T-cell (primary cell): ENCODE results near the gene GCLM. TPM values are rescaled to one million over a fixed set of nuclear protein-coding genes. Genes with fewer than 3 reads are reported as not detected.

Experiments
- ATAC-seq, 4 experiments: fragments of 200-7000 bp in 3 of 4; fragments of 150-1000 bp in 1 of 4; cut with Tn5 transposase; replicated peaks in 1 of 4; 1 replicate in 3 of 4; 2 replicates in 1 of 4; pipeline ENCODE4 v1.10.0; 2021; ENCODE audit warnings: moderate library complexity in 3 of 4, mild to moderate bottlenecking in 2 of 4, moderate number of reproducible peaks in 1 of 4
- CTCF ChIA-PET, 2 donors: fragments of 300-600 bp; sonication (Branson Sonifier 250); formaldehyde crosslinking; loops; one replicate each; lab custom pipeline; 2022; ENCODE audit warnings: antibody characterized with exemption in 2 of 2; lab: Charles Lee
- POLR2A ChIA-PET, 2 donors: fragments of 300-600 bp; sonication (Branson Sonifier 250); formaldehyde crosslinking; loops; one replicate each; lab custom pipeline; 2022; ENCODE audit warnings: antibody characterized with exemption in 2 of 2; lab: Charles Lee
- DNase-seq, 35 experiments: peaks; one replicate each; pipeline versions ENCODE4 v3.0.0 to v3.0.0-alpha.2; 2013 to 2023
- H3K27ac ChIP-seq: one replicate; pipeline ENCODE4 v1.5.1; 2013; ENCODE audit warnings: low read length
- H3K27me3 ChIP-seq, 2 experiments: replicated peaks in 1 of 2; 1 replicate in 1 of 2; 2 replicates in 1 of 2; pipeline versions ENCODE4 v1.6.1 to v1.7.0; 2013; ENCODE audit warnings: low read length in 1 of 2, mixed read lengths in 1 of 2; ENCODE audit not compliant: control insufficient read depth in 2 of 2, insufficient read depth in 2 of 2; ENCODE audit errors: extremely low read depth in 1 of 2
- H3K36me3 ChIP-seq, 2 donors: 1 replicate in 1 of 2; 2 replicates in 1 of 2; pipeline versions ENCODE4 v1.6.1 to v1.7.0; 2013; ENCODE audit warnings: low read length in 1 of 2; ENCODE audit not compliant: control insufficient read depth in 2 of 2, insufficient read depth in 1 of 2; ENCODE audit errors: extremely low read depth in 1 of 2
- H3K4me1 ChIP-seq, 2 experiments: 1 replicate in 1 of 2; 2 replicates in 1 of 2; pipeline versions ENCODE4 v1.6.1 to v1.7.0; 2013; ENCODE audit warnings: low read length in 2 of 2, mixed read lengths in 1 of 2; ENCODE audit not compliant: insufficient read depth in 2 of 2, control insufficient read depth in 1 of 2; ENCODE audit errors: extremely low read depth in 1 of 2
- H3K4me3 ChIP-seq, 2 donors: 1 replicate in 1 of 2; 2 replicates in 1 of 2; pipeline versions ENCODE4 v1.5.1 to v1.7.0; 2013; ENCODE audit warnings: mild to moderate bottlenecking in 2 of 2, low read length in 1 of 2, moderate library complexity in 1 of 2; ENCODE audit not compliant: control insufficient read depth in 1 of 2; ENCODE audit errors: extremely low read depth in 1 of 2
- H3K9me3 ChIP-seq: 2 replicates; pipeline ENCODE4 v1.7.0; 2013
- H3K27ac Mint-ChIP-seq, 2 donors: one replicate each; pipeline ENCODE4 v1.8.0; 2020 to 2021; ENCODE audit warnings: mild to moderate bottlenecking in 2 of 2, mixed read lengths in 2 of 2
- H3K27me3 Mint-ChIP-seq, 2 donors: one replicate each; pipeline ENCODE4 v1.8.0; 2021 to 2022; ENCODE audit warnings: mixed read lengths in 2 of 2
- H3K36me3 Mint-ChIP-seq: one replicate; pipeline ENCODE4 v1.8.0; 2021; ENCODE audit warnings: mixed read lengths
- H3K4me1 Mint-ChIP-seq, 3 donors: one replicate each; pipeline ENCODE4 v1.8.0; 2020 to 2022; ENCODE audit warnings: mixed read lengths in 3 of 3, mild to moderate bottlenecking in 1 of 3
- H3K4me3 Mint-ChIP-seq, 3 donors: one replicate each; pipeline ENCODE4 v1.8.0; 2020 to 2022; ENCODE audit warnings: mild to moderate bottlenecking in 3 of 3, mixed read lengths in 3 of 3, moderate library complexity in 3 of 3
- H3K9me3 Mint-ChIP-seq, 3 donors: one replicate each; pipeline ENCODE4 v1.8.0; 2020 to 2022; ENCODE audit warnings: mixed read lengths in 3 of 3
- WGBS: methylation state at CpG from one replicate; pipeline ENCODE4 v1.1.5; 2013; ENCODE audit warnings: missing lambda C conversion rate; ENCODE audit not compliant: insufficient coverage; 5-methylcytosine and 5-hydroxymethylcytosine counted together
- total RNA-seq, 35 experiments: library from RNA in 6 of 35; stranded (reverse) in 6 of 35; fragments of 120-200 nt in 1 of 35; gene quantifications; one replicate each; pipeline versions ENCODE4 v1.2.1 to v1.2.4 and lab custom pipeline; 2013 to 2026

The GCLM gene
- total RNA-seq, 5 donors from 2014 or later (not counting 1 experiment from before 2014, with no cell fraction given) = 8.7 to 20.6 (median 17.9) TPM

- no peaks in the 10 kb centered on the region for H3K9me3 ChIP-seq
- Mint-ChIP-seq H3K36me3 (peaks cover 8% of the 10 kb centered on the region), H3K9me3 (no peaks in the 10 kb centered on the region), H3K27me3 (peaks cover 0 to 5% of the 10 kb centered on the region in 2 donors), H3K27ac (peak overlapping the region; percentile 69 to 73), H3K4me3 (peak overlapping the region in 1 of 3 donors; percentile 17), H3K4me1 (peaks cover 27 to 34% (median 30%) of the 10 kb centered on the region in 3 donors)
- DNase-seq (peak in 29 of 35 experiments; percentile 1 to 80 (median 30)), ATAC-seq (no peak)
- no peak overlapping the region for H3K4me3 ChIP-seq
- ChIA-PET POLR2A (interaction anchor here in 1 of 2 donors (0.6 kb wide), 1 partner anchor 550 kb away, joined by 6 read pairs; no protein-coding TSS in a partner anchor), CTCF (interaction anchor here (0.6 to 5.2 kb wide), 34 partner anchors 23 to 1390 kb away, joined by 3 to 87 read pairs (median 4); partner anchors contain the start of genes DNTTIP2 (in 1 of the 2), GCLM (in 1 of the 2), MTF2 (in 1 of the 2) and RWDD3 (in 1 of the 2))
- WGBS = 69% methylated on average over 4 of the region's 8 CpGs
- H3K27me3 ChIP-seq = no peaks in the 10 kb centered on the region
- H3K4me1 ChIP-seq = peaks cover 6 to 27% of the 10 kb centered on the region in 2 experiments
- no peak overlapping the region for H3K27ac ChIP-seq
- no peaks in the 10 kb centered on the region for H3K36me3 ChIP-seq
Observed at GRCh38 chr1:93844262-93845045, 64.8 kb downstream of the GCLM start.

GRCh38 chr1:93842750-93843500, 66.3 kb downstream of the GCLM start:
- CTCF ChIA-PET = interaction anchor here (0.7 to 5.2 kb wide), 10 partner anchors 29 to 538 kb away, joined by 3 to 87 read pairs (median 5); no protein-coding TSS in a partner anchor
- no peak overlapping the region for H3K4me3 ChIP-seq
- H3K36me3 Mint-ChIP-seq = peaks cover 8% of the 10 kb centered on the region
- WGBS = 96% methylated on average over 3 of the region's 5 CpGs
- H3K27ac Mint-ChIP-seq = no peak overlapping the region
- H3K9me3 ChIP-seq = no peaks in the 10 kb centered on the region
- DNase-seq = no peak
- H3K27me3 ChIP-seq = no peaks in the 10 kb centered on the region
- H3K27me3 Mint-ChIP-seq = peaks cover 0 to 5% of the 10 kb centered on the region in 2 donors
- no peak overlapping the region for H3K27ac ChIP-seq
- no peaks in the 10 kb centered on the region for H3K9me3 Mint-ChIP-seq
- H3K4me1 ChIP-seq = peaks cover 4 to 25% of the 10 kb centered on the region in 2 experiments
- no peaks in the 10 kb centered on the region for H3K36me3 ChIP-seq
- no peak for ATAC-seq
- POLR2A ChIA-PET = interaction anchor here (0.5 to 0.6 kb wide), 2 partner anchors 182 to 742 kb away, joined by 3 to 4 read pairs; no protein-coding TSS in a partner anchor
- peaks cover 19 to 26% (median 26%) of the 10 kb centered on the region in 3 donors for H3K4me1 Mint-ChIP-seq
- no peak overlapping the region for H3K4me3 Mint-ChIP-seq

GRCh38 chr1:93841771-93842170, 67.5 kb downstream of the GCLM start:
- H3K4me3 Mint-ChIP-seq = no peak overlapping the region
- no peaks in the 10 kb centered on the region for H3K9me3 Mint-ChIP-seq
- ATAC-seq (no peak), DNase-seq (no peak)
- ChIA-PET CTCF (interaction anchor here (0.6 to 5.2 kb wide), 4 partner anchors 25 to 484 kb away, joined by 3 to 33 read pairs (median 6); no protein-coding TSS in a partner anchor), POLR2A (no interaction called here)
- H3K27ac ChIP-seq = no peak overlapping the region
- H3K27ac Mint-ChIP-seq = no peak overlapping the region
- no peak overlapping the region for H3K4me3 ChIP-seq
- peaks cover 18 to 19% (median 18%) of the 10 kb centered on the region in 3 donors for H3K4me1 Mint-ChIP-seq
- no peaks in the 10 kb centered on the region for H3K27me3 ChIP-seq
- H3K4me1 ChIP-seq = peaks cover 4 to 21% of the 10 kb centered on the region in 2 experiments
- 91% methylated on average over 3 of the region's 3 CpGs for WGBS
- no peaks in the 10 kb centered on the region for H3K36me3 ChIP-seq
- H3K9me3 ChIP-seq = no peaks in the 10 kb centered on the region
- H3K36me3 Mint-ChIP-seq = peaks cover 4% of the 10 kb centered on the region
- H3K27me3 Mint-ChIP-seq = no peaks in the 10 kb centered on the region

DNA sequence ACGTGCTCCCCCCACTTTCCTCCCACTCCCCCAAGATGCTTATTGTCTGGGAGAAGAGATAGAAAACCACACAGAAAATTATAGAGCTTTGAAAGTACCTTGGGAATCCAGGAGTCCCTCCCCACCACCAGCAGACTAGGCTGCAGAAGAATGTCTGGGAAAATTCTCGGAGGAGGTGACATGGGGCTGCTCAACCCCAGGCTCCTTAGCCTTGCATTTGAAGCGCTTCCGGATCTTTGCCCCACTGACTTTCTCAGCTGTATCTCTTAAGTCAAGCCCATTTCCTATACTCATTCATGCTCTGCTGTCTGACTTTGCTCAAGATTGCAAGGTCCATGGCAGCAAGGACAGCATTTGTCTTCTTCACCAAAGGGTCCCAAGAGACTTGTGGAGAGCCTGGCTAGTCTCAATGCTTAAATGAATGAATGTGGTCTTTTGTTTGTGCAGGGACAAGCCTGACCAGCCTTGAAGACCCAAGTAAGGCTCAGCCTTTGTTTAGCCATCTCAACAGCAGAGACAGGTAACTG, 68.2 kb downstream of the GCLM start:
- no peak overlapping the region for H3K4me3 ChIP-seq
- H3K27me3 ChIP-seq = no peaks in the 10 kb centered on the region
- ChIA-PET CTCF (interaction anchor here in 1 of 2 donors (0.9 to 1.6 kb wide), 2 partner anchors 212 to 622 kb away, joined by 3 to 5 read pairs; no protein-coding TSS in a partner anchor), POLR2A (no interaction called here)
- H3K27ac ChIP-seq = no peak overlapping the region
- H3K4me3 Mint-ChIP-seq = no peak overlapping the region
- no peaks in the 10 kb centered on the region for H3K36me3 ChIP-seq
- 100% methylated on average over 2 of the region's 4 CpGs for WGBS
- H3K4me1 ChIP-seq = peaks cover 4 to 19% of the 10 kb centered on the region in 2 experiments
- H3K27me3 Mint-ChIP-seq = no peaks in the 10 kb centered on the region
- ATAC-seq (no peak), DNase-seq (no peak)
- no peaks in the 10 kb centered on the region for H3K9me3 Mint-ChIP-seq
- H3K9me3 ChIP-seq = no peaks in the 10 kb centered on the region
- H3K36me3 Mint-ChIP-seq = peaks cover 4% of the 10 kb centered on the region
- H3K4me1 Mint-ChIP-seq = peaks cover 16 to 18% (median 17%) of the 10 kb centered on the region in 3 donors
- no peak overlapping the region for H3K27ac Mint-ChIP-seq

GRCh38 chr1:93839753-93840152, 69.5 kb downstream of the GCLM start:
- Mint-ChIP-seq H3K36me3 (peaks cover 4% of the 10 kb centered on the region), H3K4me3 (no peak overlapping the region), H3K9me3 (peaks cover 0 to 2% (median 2%) of the 10 kb centered on the region in 3 donors), H3K4me1 (peaks cover 6 to 7% (median 6%) of the 10 kb centered on the region in 3 donors), H3K27ac (no peak overlapping the region), H3K27me3 (peaks cover 0 to 3% of the 10 kb centered on the region in 2 donors)
- Histone ChIP-seq H3K36me3 (no peaks in the 10 kb centered on the region), H3K9me3 (no peaks in the 10 kb centered on the region), H3K4me1 (peaks cover 0 to 8% of the 10 kb centered on the region in 2 experiments), H3K27me3 (no peaks in the 10 kb centered on the region), H3K4me3 (no peak overlapping the region), H3K27ac (no peak overlapping the region)
- CTCF ChIA-PET = interaction anchor here in 1 of 2 donors (1.6 kb wide), 1 partner anchor 211 kb away, joined by 5 read pairs; no protein-coding TSS in a partner anchor
- POLR2A ChIA-PET = no interaction called here
- 71% methylated on average over 2 of the region's 2 CpGs for WGBS
- DNase-seq (no peak), ATAC-seq (no peak)
